GM12891 (cell line): ENCODE measurements around the gene SETBP1. TPM values are rescaled to one million over a fixed set of nuclear protein-coding genes. Genes with fewer than 3 reads are reported as not detected.

Source experiments
- DNase-seq: peaks from one replicate; pipeline ENCODE4 v3.0.0; 2011; ENCODE audit warnings: low spot score; ENCODE audit not compliant: insufficient read length
- FAIRE-seq: peaks from 2 replicates; lab custom pipeline; 2011; peaks lifted over from hg19 to GRCh38; lab: Jason Lieb, UNC
- PAX5 ChIP-seq: IDR thresholded peaks from 2 replicates; pipeline ENCODE4 v1.6.1; 2011; ENCODE audit warnings: low read length, moderate library complexity, mild to moderate bottlenecking; ENCODE audit not compliant: insufficient read depth, severe bottlenecking
- POLR2A ChIP-seq: IDR thresholded peaks from 2 replicates; pipeline ENCODE4 v1.6.1; 2011; ENCODE audit warnings: low read depth, low read length, control low read depth
- POLR2AphosphoS5 ChIP-seq: IDR thresholded peaks from 2 replicates; pipeline ENCODE4 v1.6.1; 2011; ENCODE audit warnings: low read depth, low read length, control low read depth
- POU2F2 ChIP-seq: IDR thresholded peaks from 2 replicates; pipeline ENCODE4 v1.6.1; 2011; ENCODE audit warnings: low read depth, mild to moderate bottlenecking, control low read depth, low read length, moderate library complexity
- SPI1 ChIP-seq: IDR thresholded peaks from 2 replicates; pipeline ENCODE4 v1.6.1; 2011; ENCODE audit warnings: low read depth, low read length, control low read depth
- TAF1 ChIP-seq: IDR thresholded peaks from 2 replicates; pipeline ENCODE4 v1.6.1; 2011; ENCODE audit warnings: low read depth, low read length, control low read depth
- polyA plus RNA-seq: library from polyadenylated mRNA; unstranded; fragments of >200 nt; gene quantifications from one replicate; pipeline ENCODE4 v1.2.1, GENCODE V29; 2012; ENCODE audit warnings: low read depth, missing spikeins, inconsistent platforms; ENCODE audit not compliant: missing spikeins

SETBP1 gene
- 3.4 TPM for polyA plus RNA-seq

DNA sequence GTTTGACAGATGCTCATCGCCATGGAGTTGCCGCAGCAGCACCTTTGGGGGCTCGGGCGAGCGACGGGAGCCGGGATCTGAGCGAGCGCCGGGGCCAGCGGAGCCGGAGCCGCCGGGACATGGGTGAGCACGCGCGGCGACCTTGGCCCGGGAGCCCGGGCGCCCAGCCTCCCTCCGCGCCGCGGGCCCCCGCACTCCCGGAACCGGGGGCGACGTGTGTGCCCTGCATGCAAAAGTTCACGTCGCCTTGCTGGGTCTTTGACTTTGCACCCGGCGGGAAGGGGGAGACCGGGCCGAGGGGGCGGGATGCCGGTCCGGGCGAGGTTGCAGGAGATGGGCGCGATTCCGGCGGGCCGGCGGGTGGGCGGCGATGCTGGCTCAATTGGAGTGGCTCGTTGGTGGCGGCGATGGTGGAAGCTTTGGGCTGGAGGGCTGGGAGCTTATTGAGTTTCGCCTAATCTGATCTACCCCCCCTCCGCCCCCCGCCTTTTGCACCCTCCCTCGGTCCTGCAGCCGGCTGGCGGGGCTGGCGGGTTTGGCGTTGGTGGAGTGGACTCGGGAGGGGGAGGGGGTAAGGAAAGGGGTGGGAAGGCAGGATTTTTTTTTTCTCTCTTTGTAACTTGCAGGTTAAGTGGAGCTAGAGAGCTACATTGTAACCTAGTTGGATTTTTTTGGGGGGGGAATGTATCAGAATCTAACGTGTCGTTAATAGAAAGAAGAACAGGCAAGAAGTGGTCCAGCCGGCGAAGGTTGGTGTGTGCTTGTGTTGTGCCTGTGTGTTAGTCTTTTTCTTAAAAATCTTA is at the start of gene SETBP1:
SETBP1 (plus strand) TSS at position 616 of the 803 bp plus-strand sequence. CDS start 20,459 bp downstream, outside the sequence.
- TF ChIP-seq POLR2AphosphoS5 = peak; percentile 57
- no peak for TF ChIP-seq TAF1
- TF ChIP-seq SPI1 = no peak
- TF ChIP-seq PAX5 = no peak
- peak; percentile 38; the same call in 1 of the 2 replicates for TF ChIP-seq POLR2A
- TF ChIP-seq POU2F2 = peak; percentile 37; the same call in 1 of the 2 replicates
- peak; percentile 79 for FAIRE-seq
- DNase-seq = peak; percentile 44

GRCh38 chr18:44632469-44633145 is 48.1 kb upstream of the SETBP1 start:
- FAIRE-seq (peak; percentile 5), DNase-seq (no peak)
- TF ChIP-seq POLR2AphosphoS5 (no peak), TAF1 (no peak), PAX5 (no peak), SPI1 (no peak), POLR2A (no peak), POU2F2 (no peak)

DNA sequence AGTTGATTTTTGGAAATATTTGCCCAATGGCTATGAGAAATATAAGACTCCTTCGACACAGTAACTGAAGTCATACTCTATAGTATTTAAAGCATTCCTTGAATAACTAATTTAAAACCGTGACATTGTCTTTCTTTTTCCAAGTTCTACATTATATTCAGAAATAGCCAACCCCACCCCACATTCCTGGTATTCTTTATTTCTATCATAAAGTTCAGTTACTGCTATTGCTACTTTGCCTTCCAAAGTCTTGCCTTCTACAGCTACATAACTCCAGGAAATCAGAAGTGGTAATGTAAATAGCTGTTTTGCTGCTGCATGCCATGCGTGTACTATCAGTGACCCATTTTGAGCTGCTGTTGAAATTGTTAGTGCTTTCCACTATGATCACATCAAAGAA is 45.1 kb upstream of the SETBP1 start:
- TF ChIP-seq TAF1 (no peak), POU2F2 (no peak), POLR2AphosphoS5 (no peak), SPI1 (no peak), PAX5 (no peak), POLR2A (no peak)
- DNase-seq (no peak), FAIRE-seq (peak; percentile 41)

- no peak for DNase-seq
- peak; percentile 5 for FAIRE-seq
Measured at GRCh38 chr18:44636241-44636640, 44.4 kb upstream of the SETBP1 start.

GRCh38 chr18:44637210-44638033 is 43.3 kb upstream of the SETBP1 start:
- DNase-seq (no peak), FAIRE-seq (peak; percentile 26)
- no peak for TF ChIP-seq SPI1

More at GRCh38 chr18:44636241-44636640, 44.4 kb upstream of the SETBP1 start:
- TF ChIP-seq POLR2AphosphoS5 (no peak), PAX5 (no peak), POU2F2 (no peak), TAF1 (no peak), SPI1 (peak; percentile 95), POLR2A (no peak)

GRCh38 chr18:44638034-44638540 is 42.6 kb upstream of the SETBP1 start:
- no peak for DNase-seq
- TF ChIP-seq SPI1 (no peak), PAX5 (no peak), POU2F2 (no peak), POLR2AphosphoS5 (no peak), POLR2A (no peak), TAF1 (no peak)
- no peak for FAIRE-seq

GRCh38 chr18:44638811-44639210 is 41.9 kb upstream of the SETBP1 start:
- FAIRE-seq (no peak), DNase-seq (no peak)
- TF ChIP-seq SPI1 = no peak
- no peak for TF ChIP-seq POLR2AphosphoS5
- no peak for TF ChIP-seq POU2F2
- no peak for TF ChIP-seq POLR2A
- TF ChIP-seq PAX5 = no peak
- no peak for TF ChIP-seq TAF1

GRCh38 chr18:44643004-44643403 is 37.7 kb upstream of the SETBP1 start:
- DNase-seq = no peak
- FAIRE-seq = no peak
- TF ChIP-seq SPI1 = no peak

DNA sequence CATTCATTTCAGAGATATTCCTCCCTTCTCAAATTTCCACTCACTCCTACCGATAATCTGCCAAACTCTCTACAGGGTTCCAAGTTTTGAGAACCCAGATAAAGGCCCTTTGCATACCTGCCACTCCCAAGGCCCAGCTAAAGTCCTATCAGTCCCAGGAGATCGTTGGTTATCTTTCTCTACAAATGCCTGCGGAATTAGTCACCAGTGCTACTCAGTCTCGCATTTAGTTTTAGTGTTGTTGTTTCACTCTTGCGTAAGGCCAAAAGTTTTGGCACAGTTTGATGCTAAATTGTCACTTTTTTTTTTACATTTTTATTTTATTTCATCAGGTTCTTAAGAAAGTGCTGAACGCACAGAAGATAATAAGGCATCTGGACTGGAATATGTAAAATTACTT is 29.2 kb upstream of the SETBP1 start:
- DNase-seq (no peak), FAIRE-seq (no peak)
- TF ChIP-seq PAX5 (no peak), SPI1 (no peak), TAF1 (no peak), POU2F2 (no peak), POLR2A (no peak), POLR2AphosphoS5 (no peak)
